Small intestine (tissue), 7 donors: ENCODE data around the gene GREB1L. TPM values are rescaled to one million over a fixed set of nuclear protein-coding genes. Genes with fewer than 3 reads are reported as not detected.

Experiments
- DNase-seq, 2 donors: peaks; one replicate each; pipeline versions ENCODE4 v3.0.0 to v3.0.0-alpha.2; 2013
- FAIRE-seq: peaks from 2 replicates; lab custom pipeline; 2012; peaks lifted over from hg19 to GRCh38; lab: Jason Lieb, UNC
- H3K27ac ChIP-seq, 3 donors: one replicate each; pipeline ENCODE4 v1.5.1; 2013; ENCODE audit warnings: low read length in 2 of 3, mild to moderate bottlenecking in 2 of 3, control low read depth in 1 of 3, inconsistent platforms in 1 of 3, low read depth in 1 of 3, moderate library complexity in 1 of 3
- H3K27me3 ChIP-seq, 3 donors: one replicate each; pipeline ENCODE4 v1.6.1; 2013; ENCODE audit warnings: low read length in 3 of 3, inconsistent platforms in 1 of 3; ENCODE audit not compliant: control insufficient read depth in 3 of 3, insufficient read depth in 3 of 3
- H3K36me3 ChIP-seq, 3 donors: one replicate each; pipeline ENCODE4 v1.6.1; 2013; ENCODE audit warnings: low read length in 3 of 3, inconsistent platforms in 1 of 3, low read depth in 1 of 3, mild to moderate bottlenecking in 1 of 3, moderate library complexity in 1 of 3; ENCODE audit not compliant: control insufficient read depth in 3 of 3, insufficient read depth in 2 of 3
- H3K4me1 ChIP-seq, 3 donors: one replicate each; pipeline ENCODE4 v1.6.1; 2013; ENCODE audit warnings: low read length in 2 of 3, inconsistent platforms in 1 of 3, low read depth in 1 of 3, mild to moderate bottlenecking in 1 of 3, moderate library complexity in 1 of 3; ENCODE audit not compliant: control insufficient read depth in 3 of 3, insufficient read depth in 2 of 3
- H3K4me3 ChIP-seq, 3 donors: one replicate each; pipeline ENCODE4 v1.5.1; 2013; ENCODE audit warnings: low read length in 3 of 3, control low read depth in 1 of 3, inconsistent platforms in 1 of 3, low read depth in 1 of 3, mild to moderate bottlenecking in 1 of 3, moderate library complexity in 1 of 3
- H3K9me3 ChIP-seq, 2 donors: one replicate each; pipeline ENCODE4 v1.6.1; 2013; ENCODE audit warnings: low read depth in 1 of 2, low read length in 1 of 2; ENCODE audit not compliant: control insufficient read depth in 2 of 2, insufficient read depth in 1 of 2
- WGBS, 3 donors: extraction: QIAGEN DNeasy Blood & Tissue Kit; methylation state at CpG; one replicate each; pipeline ENCODE4 v1.1.7; 2013; 5-methylcytosine and 5-hydroxymethylcytosine counted together
- polyA plus RNA-seq, 4 donors: library from polyadenylated mRNA; stranded (reverse) in 3 of 4; unstranded in 1 of 4; fragments of 200-250 nt in 3 of 4; fragments of 120-200 nt in 1 of 4; gene quantifications; one replicate each; pipeline versions ENCODE4 v1.2.1 to v1.2.3, GENCODE V29; 2013
- donor health status: healthy with polysubstance abuse.
- donor health status: control.
- donor health status: control.
- donor health status: Bipolar disorder and iron deficiency.
- donor health status: healthy.

The GREB1L gene
- polyA plus RNA-seq, 4 donors, result under 0.01 to 2.4 (median 0.52) TPM; not detected in 1

DNA sequence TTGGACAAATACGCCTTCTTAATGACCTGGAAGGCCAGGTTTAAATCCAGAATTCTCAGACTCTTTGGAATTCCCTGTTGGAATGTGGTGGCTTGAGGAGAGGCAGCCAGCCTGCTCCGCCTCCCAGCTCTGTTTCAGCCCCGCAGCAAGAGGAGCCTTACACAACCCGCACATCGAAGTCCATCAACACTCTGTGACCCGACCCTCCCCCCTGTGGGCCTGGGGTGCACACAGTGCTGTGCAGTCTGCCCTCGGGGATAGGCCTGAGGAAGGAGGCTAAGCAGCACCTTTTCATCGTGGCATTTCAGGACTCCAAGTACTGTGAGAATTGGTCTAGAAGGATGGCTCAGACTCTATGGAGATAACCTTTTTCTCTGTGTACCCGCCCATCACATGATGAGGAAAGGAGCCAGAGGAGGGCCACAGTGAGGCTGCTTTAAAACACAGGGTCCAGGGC, 73.7 kb downstream of the GREB1L start:
- Histone ChIP-seq H3K27ac (no peak overlapping the region), H3K27me3 (no peaks in the 10 kb centered on the region), H3K4me3 (no peak overlapping the region), H3K4me1 (no peaks in the 10 kb centered on the region), H3K36me3 (no peaks in the 10 kb centered on the region), H3K9me3 (no peaks in the 10 kb centered on the region)
- FAIRE-seq (no peak), DNase-seq (no peak)
- 70 to 78% (median 76%) methylated on average over 9 of the region's 9 CpGs for WGBS, 3 donors

DNA sequence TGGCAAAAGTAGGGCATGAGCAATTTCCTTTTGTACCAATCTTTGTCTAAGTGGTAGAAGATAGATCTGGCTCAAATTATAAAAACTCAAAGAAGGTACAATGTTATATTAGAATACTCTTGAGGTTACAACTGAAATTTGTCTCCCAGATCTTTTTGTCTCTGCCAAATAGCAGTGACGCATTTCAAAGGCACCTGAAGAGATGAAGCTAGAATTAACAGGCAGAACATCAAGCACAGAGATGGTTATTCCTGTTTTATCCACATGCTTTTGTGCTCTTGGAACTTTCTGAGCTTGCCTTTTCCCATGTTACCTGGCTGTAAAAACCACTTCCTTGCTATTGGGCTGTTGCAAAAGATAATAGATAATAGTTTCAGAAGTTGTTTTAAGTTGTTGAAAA, 74.3 kb downstream of the GREB1L start:
- no peak for FAIRE-seq

DNA sequence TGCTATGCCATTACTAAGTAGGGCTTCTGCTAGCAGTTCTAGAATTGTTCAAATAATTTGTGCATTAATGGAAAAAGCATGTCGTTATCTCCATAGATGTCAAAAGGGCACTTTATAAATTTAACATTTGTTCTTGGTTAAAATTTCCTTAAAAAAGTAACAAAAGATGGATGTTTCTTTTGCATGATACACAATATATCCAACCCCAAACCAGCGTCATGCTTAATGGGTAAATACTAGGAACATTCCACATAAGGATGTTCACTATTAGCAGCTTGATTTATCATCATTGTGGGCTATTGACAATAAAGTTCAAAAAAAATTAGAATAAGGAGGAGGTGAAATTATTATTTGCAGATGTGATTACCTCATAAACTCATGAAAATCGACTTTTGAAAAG, 79.7 kb downstream of the GREB1L start:
- no peak for FAIRE-seq
- Histone ChIP-seq H3K36me3 (no peaks in the 10 kb centered on the region), H3K4me1 (no peaks in the 10 kb centered on the region), H3K4me3 (no peak overlapping the region), H3K9me3 (no peaks in the 10 kb centered on the region), H3K27me3 (no peaks in the 10 kb centered on the region), H3K27ac (no peak overlapping the region)
- 73 to 91% (median 80%) methylated on average over 3 of the region's 3 CpGs for WGBS, 3 donors
- no peak for DNase-seq

More for the DNA sequence above, 74.3 kb downstream of the GREB1L start:
- H3K4me1 ChIP-seq, result no peaks in the 10 kb centered on the region
- 93 to 100% (median 96%) methylated on average over 1 of the region's 1 CpG for WGBS, 3 donors
- DNase-seq, result no peak
- H3K27me3 ChIP-seq, result no peaks in the 10 kb centered on the region
- no peak overlapping the region for H3K4me3 ChIP-seq
- H3K9me3 ChIP-seq, result no peaks in the 10 kb centered on the region
- H3K36me3 ChIP-seq, result no peaks in the 10 kb centered on the region
- H3K27ac ChIP-seq, result no peak overlapping the region

DNA sequence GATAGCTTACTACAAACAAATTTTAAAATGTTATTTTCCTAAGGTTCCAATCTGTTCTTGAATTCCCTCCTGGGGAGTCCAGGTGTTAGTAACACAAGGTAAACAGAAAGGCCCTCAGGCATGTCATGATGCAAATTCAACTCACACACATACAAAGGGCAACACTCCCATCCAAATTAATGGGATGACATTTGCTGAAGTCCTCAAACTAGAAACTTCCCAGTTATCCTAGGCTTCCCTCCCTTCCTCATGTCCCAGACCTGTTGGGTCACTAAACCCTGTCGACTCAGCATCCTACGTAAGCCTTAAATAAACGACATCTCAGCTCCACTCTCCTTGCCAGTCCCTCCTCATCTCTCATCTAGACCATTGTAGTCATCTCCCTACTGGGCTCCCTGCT, 85.1 kb downstream of the GREB1L start:
- Histone ChIP-seq H3K4me3 (no peak overlapping the region), H3K4me1 (peaks cover 0 to 3% (median 0%) of the 10 kb centered on the region in 3 donors), H3K27ac (no peak overlapping the region), H3K9me3 (no peaks in the 10 kb centered on the region), H3K36me3 (no peaks in the 10 kb centered on the region), H3K27me3 (no peaks in the 10 kb centered on the region)
- DNase-seq (no peak), FAIRE-seq (no peak)
- WGBS, 3 donors, result 64 to 81% (median 71%) methylated on average over 3 of the region's 3 CpGs

DNA sequence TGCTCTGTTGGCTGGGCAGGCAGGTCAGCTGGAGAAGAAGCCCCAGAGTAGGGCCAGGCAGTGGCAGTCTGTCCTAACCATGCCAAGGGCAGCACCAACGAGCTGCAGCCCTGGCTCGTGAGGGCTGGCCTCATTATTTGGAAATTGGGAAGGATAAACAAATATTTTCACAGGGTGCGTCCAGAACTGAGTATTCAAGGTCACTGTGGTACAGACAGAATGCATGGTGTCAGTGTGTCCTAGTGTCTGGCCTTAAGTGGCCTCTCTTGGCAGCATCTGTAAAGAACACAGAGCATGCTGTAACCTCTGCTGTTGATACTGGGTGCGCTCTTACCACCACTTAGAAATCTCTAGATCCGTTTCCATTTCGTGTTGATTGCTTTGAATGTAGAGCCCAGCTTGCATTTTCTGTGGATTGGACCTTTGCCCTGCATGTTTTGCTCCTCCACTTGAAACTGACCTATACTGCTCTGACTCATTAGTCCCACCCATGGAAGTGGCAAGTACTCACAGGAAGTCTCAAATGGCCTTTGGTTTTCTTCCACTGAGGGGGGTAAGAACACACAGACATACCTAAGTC, 88.2 kb downstream of the GREB1L start:
- Histone ChIP-seq H3K27ac (peak overlapping the region in 1 of 3 donors; percentile 36), H3K4me3 (no peak overlapping the region), H3K9me3 (no peaks in the 10 kb centered on the region), H3K4me1 (peaks cover 0 to 3% (median 0%) of the 10 kb centered on the region in 3 donors), H3K27me3 (no peaks in the 10 kb centered on the region), H3K36me3 (no peaks in the 10 kb centered on the region)
- DNase-seq, result peak; percentile 81 to 93
- FAIRE-seq, result no peak
- 11 to 42% (median 41%) methylated on average over 6 of the region's 6 CpGs for WGBS, 3 donors

DNA sequence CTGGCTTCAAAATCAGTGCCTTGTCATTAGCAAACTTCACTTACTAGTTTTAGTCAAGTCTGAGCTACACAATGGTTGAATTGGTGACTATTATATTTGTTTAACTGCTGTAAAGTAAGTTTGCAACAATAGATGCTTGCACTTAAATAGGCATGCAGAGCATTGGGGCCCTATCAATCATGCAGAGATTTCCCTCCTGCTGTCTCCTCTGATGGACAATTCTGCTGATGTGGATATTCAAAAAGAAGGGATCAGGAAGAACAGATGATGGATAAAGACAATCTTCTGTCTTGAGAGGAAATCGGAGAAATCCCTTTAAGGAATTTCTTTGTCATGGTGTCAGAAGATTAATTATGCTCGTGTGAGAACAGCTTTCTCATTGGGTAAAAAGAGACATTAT, 89.0 kb downstream of the GREB1L start:
- H3K27ac ChIP-seq, result no peak overlapping the region
- H3K27me3 ChIP-seq, result no peaks in the 10 kb centered on the region
- H3K4me3 ChIP-seq, result no peak overlapping the region
- peaks cover 0 to 3% (median 0%) of the 10 kb centered on the region in 3 donors for H3K4me1 ChIP-seq
- 60 to 84% (median 73%) methylated on average over 2 of the region's 2 CpGs for WGBS, 3 donors
- H3K9me3 ChIP-seq, result no peaks in the 10 kb centered on the region
- FAIRE-seq, result no peak
- no peak for DNase-seq
- no peaks in the 10 kb centered on the region for H3K36me3 ChIP-seq

DNA sequence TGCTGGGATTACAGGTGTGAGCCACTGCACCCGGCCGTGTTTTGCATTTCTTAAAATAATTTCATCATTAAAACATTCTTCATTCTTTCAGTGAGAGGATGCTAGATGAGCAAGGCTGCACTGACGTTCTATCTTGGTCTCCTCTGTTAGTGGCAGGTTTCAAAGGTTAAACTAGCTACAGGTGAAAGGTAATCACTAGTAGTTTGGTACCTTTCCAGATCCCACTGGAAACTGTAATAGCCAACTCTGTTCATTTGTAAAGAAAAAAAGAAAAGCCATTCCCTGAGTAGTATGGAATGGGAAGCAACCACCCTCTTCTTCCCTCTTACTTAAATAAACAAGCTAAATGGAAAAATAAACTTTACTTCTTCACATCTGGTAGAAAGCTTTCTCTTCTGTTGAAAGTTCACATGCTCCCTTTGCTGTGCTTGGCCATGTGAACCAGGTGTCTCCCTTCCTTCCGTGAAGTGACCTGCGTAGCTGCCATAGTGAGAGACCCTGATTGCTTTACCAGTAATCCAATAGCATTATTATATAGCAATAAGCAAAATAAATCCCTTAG, 94.0 kb downstream of the GREB1L start:
- H3K4me3 ChIP-seq, result no peak overlapping the region
- H3K4me1 ChIP-seq, result no peaks in the 10 kb centered on the region
- H3K9me3 ChIP-seq, result no peaks in the 10 kb centered on the region
- H3K36me3 ChIP-seq, result no peaks in the 10 kb centered on the region
- no peak overlapping the region for H3K27ac ChIP-seq
- FAIRE-seq (no peak), DNase-seq (no peak)
- WGBS, 3 donors, result 62 to 68% (median 63%) methylated on average over 5 of the region's 5 CpGs
- H3K27me3 ChIP-seq, result no peaks in the 10 kb centered on the region

DNA sequence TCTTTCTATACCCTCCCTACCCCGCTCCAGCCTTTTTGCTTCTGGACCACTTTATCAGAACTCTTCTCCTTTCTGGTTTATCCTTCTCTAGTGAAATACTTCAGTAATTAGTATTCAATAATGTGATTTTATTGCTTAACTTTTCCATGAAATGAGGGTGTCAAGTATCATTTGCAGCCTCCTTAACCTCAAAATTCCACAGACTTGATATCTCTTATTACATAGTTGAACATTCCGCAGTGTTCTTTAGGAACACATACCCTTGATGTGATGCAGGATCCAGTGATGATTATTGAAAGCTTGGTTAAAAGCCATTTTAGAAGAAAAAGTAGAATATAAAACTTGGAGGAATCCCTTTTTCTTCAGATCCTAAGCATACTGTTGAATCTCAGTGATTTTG, 94.8 kb downstream of the GREB1L start:
- Histone ChIP-seq H3K27ac (no peak overlapping the region), H3K36me3 (no peaks in the 10 kb centered on the region), H3K4me1 (no peaks in the 10 kb centered on the region), H3K9me3 (no peaks in the 10 kb centered on the region), H3K4me3 (no peak overlapping the region), H3K27me3 (no peaks in the 10 kb centered on the region)
- DNase-seq (no peak), FAIRE-seq (no peak)
- WGBS, 3 donors, result 87 to 91% (median 91%) methylated on average over 2 of the region's 2 CpGs

DNA sequence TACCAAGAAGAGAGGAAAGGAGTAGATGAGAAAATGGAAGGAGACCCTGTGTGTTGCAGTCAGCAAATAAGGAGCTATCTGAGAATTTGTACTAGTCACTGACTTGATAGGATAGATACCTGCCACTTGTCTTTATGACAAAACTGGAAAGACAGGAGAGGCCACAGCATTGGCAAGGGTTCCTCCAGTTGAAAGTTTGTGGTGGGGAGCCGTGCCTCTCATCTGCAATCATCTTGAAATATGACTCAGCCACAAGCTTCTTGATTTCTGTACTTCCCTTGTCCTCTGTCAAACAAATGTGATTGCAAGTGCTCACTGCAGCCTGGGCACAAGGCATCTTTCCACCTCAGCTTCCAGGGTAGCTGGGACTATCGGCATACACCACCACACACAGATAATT, 99.1 kb downstream of the GREB1L start:
- no peaks in the 10 kb centered on the region for H3K27me3 ChIP-seq
- no peaks in the 10 kb centered on the region for H3K9me3 ChIP-seq
- 77 to 81% (median 80%) methylated on average over 2 of the region's 2 CpGs for WGBS, 3 donors
- H3K4me1 ChIP-seq, result no peaks in the 10 kb centered on the region
- H3K4me3 ChIP-seq, result no peak overlapping the region
- no peak overlapping the region for H3K27ac ChIP-seq
- FAIRE-seq, result no peak
- H3K36me3 ChIP-seq, result no peaks in the 10 kb centered on the region
- DNase-seq, result no peak
